Fibroblast of skin of scalp (primary cell): ENCODE data around the gene SUSD4. TPM values are rescaled to one million over a fixed set of nuclear protein-coding genes. Genes with fewer than 3 reads are reported as not detected.
"Not testable (repeated sequence)": the region's sequence is repeated elsewhere in the genome, so short reads cannot be mapped to it uniquely, and the experiment has no call there.

Experiments
- DNase-seq: peaks from one replicate; pipeline ENCODE4 v3.0.0-alpha.2; 2013
- polyA plus RNA-seq, 2 experiments: library from polyadenylated mRNA; unstranded; fragments of 120-200 nt; gene quantifications; one replicate each; pipeline ENCODE4 v1.2.1, GENCODE V29; 2013; ENCODE audit not compliant: insufficient read length in 2 of 2

The SUSD4 gene
- 0.13 TPM for polyA plus RNA-seq (2013, experiment 1 of 2; ENCODE audit: insufficient read length)
- 0.37 TPM for polyA plus RNA-seq (2013, experiment 2 of 2; ENCODE audit: insufficient read length)

DNA sequence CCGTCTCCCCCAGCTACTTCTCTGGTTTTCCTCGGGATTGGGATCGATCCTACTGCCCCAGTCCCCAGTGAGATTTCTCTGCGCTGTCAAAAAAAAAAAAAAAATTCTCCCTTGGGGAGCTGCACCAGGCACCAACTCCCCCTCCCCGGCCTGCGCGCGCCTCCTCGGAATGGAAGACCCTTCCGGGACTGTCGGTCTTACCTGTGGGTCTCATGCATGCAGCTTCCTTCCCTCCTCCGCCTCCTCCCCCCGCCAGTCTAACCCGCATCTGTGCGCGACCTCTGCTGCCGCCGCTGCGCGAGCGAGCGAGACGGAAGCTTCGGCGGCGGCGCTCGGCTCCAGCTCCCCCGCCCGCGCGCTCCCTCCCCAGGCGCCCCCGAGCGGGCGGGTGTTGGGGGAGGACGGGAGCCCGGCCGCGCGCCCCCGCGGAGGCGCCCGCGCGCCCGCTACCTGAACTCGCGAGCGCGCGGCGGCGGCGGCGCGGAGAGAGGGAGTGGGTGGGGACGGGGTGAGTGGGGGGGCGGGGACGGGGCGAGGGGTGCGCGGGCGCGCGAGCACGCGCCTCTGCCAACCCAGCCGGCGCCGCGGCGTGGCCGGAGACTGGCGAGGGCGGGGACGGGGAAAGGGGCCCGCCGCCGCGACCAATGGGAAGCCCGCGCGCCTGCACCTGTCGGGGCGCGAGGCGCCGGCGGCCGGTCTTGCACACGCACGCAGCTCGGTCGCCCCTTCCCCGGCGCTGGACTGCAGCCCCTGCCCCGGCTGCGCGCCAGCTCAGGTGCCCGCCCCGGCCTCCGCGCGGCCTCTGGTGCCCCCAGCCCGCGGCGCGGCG lies at the start of gene SUSD4:
Gene SUSD4 (minus strand): TSS at position 321 of the 829 bp plus-strand sequence. CDS start 751 bp downstream, outside the sequence.
- DNase-seq = peak; percentile 7

- no peak for DNase-seq
Measured at GRCh38 chr1:223413216-223413615, 49.2 kb upstream of the SUSD4 start.

- no peak for DNase-seq
Measured at GRCh38 chr1:223411710-223412109, 47.7 kb upstream of the SUSD4 start.

- DNase-seq = peak; percentile 54
Measured at GRCh38 chr1:223411309-223411708, 47.3 kb upstream of the SUSD4 start.

- DNase-seq = no peak
Measured at GRCh38 chr1:223410036-223410435, 46.1 kb upstream of the SUSD4 start.

DNA sequence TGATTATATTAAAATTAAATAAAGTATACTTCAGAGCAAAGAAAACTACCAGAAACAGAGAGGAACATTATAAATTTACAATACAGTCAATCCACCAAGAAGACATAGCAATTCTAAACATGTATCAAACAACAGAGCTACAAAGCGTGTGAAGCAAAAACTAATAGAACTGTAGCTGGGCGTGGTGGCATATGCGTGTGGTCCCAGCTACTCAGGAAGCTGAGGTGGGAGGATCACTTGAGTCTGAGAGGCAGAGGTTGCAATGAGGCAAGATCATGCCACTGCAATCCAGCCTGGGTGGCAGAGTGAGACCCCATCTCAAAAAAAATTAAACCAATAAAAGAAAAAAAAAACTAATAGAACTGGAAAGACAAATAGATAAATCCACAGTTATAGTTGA lies 41.5 kb upstream of the SUSD4 start:
- no peak for DNase-seq

GRCh38 chr1:223403184-223403815 lies 39.3 kb upstream of the SUSD4 start:
- DNase-seq = no peak

DNA sequence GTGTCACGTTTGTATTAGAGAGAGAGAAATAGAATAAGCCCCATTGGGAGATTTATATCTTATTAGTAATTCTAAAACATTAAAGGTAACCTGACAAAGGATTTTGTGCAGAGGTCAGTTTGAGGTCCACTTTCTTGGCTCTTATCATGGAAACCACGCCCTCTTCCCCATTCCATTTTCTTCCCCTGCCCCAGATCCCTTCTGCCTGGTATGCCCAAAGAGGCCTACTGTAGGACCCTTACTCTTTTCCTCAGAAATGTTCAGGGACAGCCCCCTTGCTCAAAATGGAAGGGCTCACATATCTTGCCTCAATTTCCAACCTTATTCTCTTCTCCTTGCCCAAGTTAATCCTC lies 38.8 kb upstream of the SUSD4 start:
- DNase-seq = no peak

- peak; percentile 75 for DNase-seq
Measured at GRCh38 chr1:223401873-223402789, 38.2 kb upstream of the SUSD4 start.

- DNase-seq = not testable (repeated sequence)
Measured at GRCh38 chr1:223399393-223399792, 35.4 kb upstream of the SUSD4 start.

GRCh38 chr1:223394706-223395105 lies 30.7 kb upstream of the SUSD4 start:
- no peak for DNase-seq

DNA sequence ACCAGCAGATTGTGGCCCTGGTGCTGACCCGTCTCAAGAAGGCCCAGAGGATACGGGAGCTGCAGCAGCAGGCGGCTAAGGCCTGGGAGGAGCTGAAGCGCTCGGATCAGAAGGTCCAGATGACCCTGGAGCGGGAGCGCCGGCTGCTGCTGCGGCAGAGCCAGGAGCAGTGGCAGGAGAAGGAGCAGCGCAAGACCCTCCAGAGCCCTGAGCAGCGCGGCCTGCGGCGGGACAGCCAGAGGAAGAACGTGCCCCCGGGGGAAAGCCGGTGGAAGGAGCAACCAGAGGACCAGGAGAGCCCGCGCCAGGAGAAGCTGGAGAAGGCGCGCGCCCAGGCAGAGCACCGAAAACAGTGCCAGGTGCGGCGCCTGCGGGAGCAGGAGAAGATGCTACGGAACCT lies 30.3 kb upstream of the SUSD4 start:
- no peak for DNase-seq

- DNase-seq = no peak
Measured at GRCh38 chr1:223393275-223394214, 29.6 kb upstream of the SUSD4 start, which contains the start of gene CCDC185. Gene CCDC185, plus strand, starts transcription at chr1:223393415. Its CDS starts 61 bp downstream, at chr1:223393476.

DNA sequence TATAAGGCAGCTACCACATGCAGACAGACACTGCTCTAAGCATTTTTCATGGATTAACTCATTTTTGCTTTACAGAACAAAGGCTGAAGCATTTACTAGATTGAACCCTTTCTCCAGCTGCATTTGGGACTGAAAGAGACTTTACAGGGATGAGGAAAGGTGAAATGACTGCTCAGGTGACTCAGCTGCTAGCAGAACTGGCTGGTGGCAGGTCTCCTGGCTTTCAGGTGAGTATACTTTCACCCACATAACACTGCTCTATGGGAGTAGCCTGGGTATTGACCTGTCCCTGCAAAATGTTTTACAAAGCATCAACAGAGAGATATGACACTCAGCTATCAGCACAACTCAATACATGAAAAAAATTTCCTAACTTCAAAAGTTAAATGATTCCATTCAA lies 26.6 kb upstream of the SUSD4 start:
- DNase-seq = no peak

GRCh38 chr1:223386013-223386412 lies 22.0 kb upstream of the SUSD4 start:
- no peak for DNase-seq

GRCh38 chr1:223378754-223379153 lies 14.8 kb upstream of the SUSD4 start:
- DNase-seq = no peak

DNA sequence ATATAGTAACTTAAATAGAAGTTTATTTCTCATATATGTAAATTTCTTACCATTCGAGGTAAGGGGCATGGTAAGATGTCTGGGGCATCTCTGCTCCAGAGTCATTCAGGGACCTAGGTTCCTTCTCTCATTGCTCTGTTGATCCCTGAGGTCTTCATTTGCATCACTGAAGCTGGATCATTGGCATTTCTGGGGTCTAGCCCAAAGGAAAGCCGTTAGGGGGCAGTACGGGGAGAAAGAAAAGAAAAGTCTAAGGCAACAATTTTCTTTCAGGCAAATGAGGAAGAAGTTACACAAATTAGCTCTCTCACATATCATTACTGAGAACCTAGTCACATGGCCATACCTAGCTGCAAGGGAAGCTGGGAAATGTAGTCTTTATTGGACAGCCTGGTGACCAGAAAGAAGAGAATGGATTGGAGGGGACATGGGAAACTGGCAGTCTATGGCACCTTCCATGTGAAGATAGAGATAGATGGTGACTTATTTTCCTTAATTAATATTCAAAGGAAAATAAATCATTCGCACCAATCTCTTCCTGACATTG lies 10.2 kb upstream of the SUSD4 start:
- no peak for DNase-seq

DNA sequence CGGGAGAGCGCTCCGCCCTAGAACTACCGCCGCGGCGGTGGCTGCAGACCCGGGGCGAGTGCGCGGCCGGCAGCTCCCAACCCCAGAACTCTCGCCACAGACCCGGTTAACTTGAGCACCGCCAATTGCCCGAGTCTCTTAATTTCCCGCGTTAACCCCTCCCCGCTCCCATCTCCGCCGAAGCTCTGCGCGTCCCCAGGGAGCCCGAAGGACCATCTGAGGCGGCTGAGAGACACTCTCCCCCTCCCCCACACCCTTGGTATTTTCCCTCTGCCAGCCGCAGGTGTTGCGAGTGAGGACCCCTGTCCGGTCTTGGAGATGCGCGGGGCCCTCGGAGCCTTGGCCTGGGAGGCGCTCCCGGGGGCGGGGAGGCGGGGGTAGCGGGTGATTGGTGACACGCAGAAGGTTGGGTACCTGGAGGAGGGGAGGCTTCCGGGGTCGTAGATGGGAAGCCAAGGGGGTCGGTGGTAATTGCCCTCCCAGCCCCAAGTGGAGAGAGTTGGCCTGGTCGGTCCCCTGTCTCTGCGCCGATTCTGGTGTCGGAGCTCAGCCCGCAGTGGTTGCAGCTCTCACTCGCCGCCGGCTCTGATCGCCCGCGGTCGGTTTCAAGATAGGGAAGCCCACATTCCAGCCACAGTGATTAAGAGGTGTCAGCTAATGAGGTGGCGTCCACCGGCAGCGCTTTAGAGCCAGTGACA lies 858 bp upstream of the SUSD4 start:
- no peak for DNase-seq

DNA sequence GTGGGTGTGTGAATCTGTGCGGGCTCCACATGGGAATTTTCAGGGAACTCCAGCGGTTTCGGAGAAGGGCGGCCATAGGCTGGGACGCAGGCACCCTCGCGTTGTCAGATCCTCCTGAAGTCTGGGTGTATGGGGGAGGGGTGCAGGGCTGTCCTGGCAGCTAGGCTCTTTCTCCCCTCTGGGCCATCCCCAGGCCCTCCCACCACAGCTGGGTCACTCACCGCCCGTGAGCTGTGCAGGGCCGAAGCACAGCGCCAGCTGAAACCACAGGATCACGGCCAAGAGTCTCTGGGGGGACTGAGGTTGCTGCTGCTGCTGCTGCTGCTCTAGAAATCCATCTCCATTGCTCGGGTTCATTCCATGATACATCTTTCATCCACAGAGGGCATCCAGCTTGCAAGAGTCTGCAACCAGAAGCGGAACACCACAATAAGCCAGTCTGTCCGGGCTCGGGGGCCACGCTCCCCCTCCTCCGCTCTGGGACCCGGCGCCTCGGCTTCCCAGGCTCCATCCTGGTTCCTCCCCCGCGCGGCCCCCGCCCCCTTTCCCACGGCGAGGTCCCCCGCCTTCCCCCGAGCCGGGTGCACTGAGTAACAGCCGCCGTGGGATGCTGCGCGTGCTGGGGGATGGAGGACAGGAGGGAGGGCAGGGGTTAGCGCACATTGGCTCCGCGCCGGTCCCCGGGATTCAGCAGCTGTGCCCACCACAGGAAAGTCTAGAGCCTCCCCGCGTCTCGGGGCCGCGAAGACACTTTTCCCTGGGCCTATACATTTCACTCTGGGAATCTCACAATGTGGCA lies 720 bp downstream of the SUSD4 start:
- peak; percentile 61 for DNase-seq

GRCh38 chr1:223358826-223359225 lies 5.2 kb downstream of the SUSD4 start:
- DNase-seq = no peak
